GM18870 (cell line): ENCODE results near the gene MAP2K4.

ENCODE experiments used
- ATAC-seq: cut with Tn5 transposase; IDR thresholded peaks from one replicate; pipeline ENCODE4 v1.9.1; 2021; ENCODE audit warnings: moderate library complexity; ENCODE audit not compliant: unreplicated experiment

The MAP2K4 gene

GRCh38 chr17:12037970-12038369 lies 17.3 kb downstream of the MAP2K4 start:
- ATAC-seq, result no peak

DNA sequence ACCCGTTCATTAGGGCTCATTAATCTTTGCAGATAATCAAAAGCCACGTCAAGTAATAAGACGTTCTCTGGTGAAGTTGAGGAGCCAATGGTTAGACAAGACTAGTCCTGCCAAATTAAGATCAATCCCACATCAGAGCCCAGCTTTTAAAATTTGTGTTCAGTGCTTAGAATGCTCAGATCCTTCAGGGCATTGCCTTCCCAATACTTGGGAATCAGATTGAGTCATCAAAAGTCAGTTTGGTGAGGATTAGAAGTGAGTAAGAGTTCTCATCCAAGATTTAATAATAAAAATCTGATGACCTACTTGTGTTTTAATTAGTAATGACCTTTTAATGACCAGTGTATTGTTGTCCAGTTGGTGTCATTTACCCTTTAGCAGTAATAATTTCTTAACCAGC lies 19.8 kb downstream of the MAP2K4 start:
- ATAC-seq, result no peak

DNA sequence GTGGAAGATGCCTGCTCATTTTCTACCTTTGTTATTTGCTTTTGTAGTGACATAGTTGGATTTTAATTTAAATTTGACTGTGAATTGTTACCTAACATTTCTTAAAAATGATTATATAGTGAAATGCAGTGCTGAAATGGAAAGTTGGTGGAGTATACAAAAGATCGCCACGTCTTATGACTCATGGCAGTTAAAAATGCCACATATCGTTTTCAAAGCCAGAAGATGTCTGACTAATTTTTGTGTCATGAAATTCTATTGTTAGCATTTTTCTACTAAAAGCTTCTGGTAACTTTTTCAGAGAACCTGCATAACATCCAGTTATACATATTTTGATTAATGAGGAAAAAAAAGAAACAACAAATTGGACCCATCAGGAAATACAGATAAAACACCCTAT lies 20.6 kb downstream of the MAP2K4 start:
- no peak for ATAC-seq

GRCh38 chr17:12043702-12044101 lies 23.0 kb downstream of the MAP2K4 start:
- no peak for ATAC-seq

- ATAC-seq, result no peak
These were observed 26.1 kb downstream of the MAP2K4 start for GRCh38 chr17:12046786-12047185.

GRCh38 chr17:12047681-12048376 lies 27.2 kb downstream of the MAP2K4 start:
- ATAC-seq, result no peak

DNA sequence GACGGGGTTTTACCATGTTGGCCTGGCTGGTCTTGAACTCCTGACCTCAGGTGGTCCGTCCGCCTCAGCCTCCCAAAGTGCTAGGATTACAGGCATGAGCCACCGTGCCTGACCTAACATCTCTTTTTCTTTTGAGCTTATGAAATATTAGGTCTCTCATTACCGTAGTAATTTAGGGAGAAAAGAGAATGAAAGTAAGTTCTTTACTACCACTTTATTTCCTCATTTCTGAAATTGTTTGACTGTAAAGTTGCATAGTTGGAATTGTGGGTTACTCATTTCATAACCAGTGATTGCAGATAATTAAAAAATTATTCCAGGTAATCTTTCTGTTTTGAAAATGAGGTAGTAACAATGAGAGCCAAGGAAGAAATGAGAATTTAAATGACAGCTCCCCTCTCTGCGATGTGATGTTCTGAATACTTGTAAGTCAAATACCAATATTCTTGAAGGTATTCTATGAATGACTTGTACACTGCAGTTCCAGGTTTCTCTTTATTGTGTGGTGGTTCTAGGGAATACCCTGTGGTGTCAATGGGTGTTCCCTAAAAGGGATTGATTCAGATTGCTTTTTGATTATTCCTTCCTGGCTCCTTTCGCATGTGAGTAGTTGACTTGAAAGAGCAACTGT lies 28.3 kb downstream of the MAP2K4 start:
- no peak for ATAC-seq

- no peak for ATAC-seq
These were observed 30.1 kb downstream of the MAP2K4 start for GRCh38 chr17:12050646-12051225.

GRCh38 chr17:12053552-12053951 lies 32.9 kb downstream of the MAP2K4 start:
- ATAC-seq, result no peak

GRCh38 chr17:12055889-12056288 lies 35.2 kb downstream of the MAP2K4 start:
- ATAC-seq, result no peak

GRCh38 chr17:12057520-12057919 lies 36.8 kb downstream of the MAP2K4 start:
- ATAC-seq, result no peak

DNA sequence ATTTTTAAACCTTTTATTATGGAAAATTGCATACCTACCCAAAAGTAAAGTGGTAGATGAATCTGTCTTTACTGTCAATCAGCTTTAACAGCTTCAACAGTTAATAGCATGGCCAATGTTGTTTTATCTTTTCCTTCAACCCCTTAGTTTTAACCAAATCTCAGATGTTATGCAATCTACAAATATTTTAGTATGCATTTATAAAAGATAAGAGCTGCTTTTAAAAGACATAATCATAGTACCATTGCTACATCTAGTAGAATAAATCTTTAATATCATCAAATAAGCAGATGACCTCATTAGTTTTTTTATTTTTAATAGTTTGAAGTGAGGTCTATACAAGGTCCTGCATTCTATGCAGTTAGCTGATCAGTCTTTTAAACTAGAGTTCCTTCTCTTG lies 37.9 kb downstream of the MAP2K4 start:
- no peak for ATAC-seq

- ATAC-seq, result no peak
These were observed 41.6 kb downstream of the MAP2K4 start for GRCh38 chr17:12062249-12062648.

GRCh38 chr17:12064395-12064794 lies 43.7 kb downstream of the MAP2K4 start:
- no peak for ATAC-seq

DNA sequence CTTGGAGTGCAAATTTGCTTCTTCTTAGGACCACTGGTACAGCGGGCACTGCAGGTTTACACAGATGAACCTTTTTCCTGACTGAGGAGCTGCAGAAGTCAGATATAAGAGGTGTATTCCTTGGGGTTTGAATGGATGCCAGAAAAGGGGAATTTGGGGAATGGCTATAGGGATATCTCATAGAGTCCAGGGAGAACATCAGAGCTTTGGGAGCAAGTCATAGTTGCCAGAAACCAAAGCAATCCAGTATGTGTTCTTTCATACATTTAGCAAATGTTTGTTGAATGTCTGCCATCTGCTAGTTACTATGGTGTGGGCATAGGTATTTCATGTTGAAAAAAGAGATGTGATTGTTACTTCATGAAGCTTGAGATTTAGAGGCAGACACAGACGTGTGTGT lies 46.8 kb downstream of the MAP2K4 start:
- no peak for ATAC-seq

GRCh38 chr17:12068946-12069345 lies 48.3 kb downstream of the MAP2K4 start:
- ATAC-seq, result no peak

DNA sequence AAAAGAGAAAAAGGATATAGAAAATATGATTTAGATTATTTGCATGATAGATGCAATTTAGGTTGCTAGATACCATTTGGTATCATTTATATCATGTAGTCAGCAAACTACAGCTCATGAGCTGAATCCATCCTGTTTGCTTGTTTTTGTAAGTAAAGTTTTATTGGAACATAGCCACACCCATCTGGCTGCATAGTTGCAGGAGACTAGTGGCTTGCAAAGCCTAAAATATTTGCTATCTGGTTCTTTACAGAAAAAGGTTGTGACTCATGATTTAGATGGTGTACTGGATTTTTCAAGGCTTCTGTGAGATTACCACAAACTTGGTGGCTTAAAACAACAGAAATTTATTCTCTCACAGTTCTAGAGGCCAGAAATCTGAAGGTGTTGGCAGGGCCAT lies 49.9 kb downstream of the MAP2K4 start:
- ATAC-seq, result no peak

DNA sequence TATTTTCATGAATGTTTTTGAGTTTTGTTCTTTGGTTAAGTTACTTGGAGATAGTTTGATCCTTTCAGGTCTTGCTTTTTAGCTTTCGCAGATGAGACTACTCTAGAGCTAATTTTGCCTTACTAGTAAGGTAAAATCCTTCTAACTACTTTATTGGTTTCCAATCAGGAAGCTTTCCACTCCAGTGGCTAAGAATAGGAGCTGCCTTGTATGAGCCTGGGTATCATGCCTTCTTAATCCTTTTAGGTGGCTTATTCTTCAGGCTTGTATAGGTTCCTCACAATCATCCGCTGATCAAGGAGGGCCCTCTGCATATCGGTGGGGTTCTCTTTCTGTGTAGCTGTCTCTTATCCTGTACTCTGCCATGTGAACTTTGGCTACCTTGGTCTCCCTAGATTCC lies 53.7 kb downstream of the MAP2K4 start:
- no peak for ATAC-seq

DNA sequence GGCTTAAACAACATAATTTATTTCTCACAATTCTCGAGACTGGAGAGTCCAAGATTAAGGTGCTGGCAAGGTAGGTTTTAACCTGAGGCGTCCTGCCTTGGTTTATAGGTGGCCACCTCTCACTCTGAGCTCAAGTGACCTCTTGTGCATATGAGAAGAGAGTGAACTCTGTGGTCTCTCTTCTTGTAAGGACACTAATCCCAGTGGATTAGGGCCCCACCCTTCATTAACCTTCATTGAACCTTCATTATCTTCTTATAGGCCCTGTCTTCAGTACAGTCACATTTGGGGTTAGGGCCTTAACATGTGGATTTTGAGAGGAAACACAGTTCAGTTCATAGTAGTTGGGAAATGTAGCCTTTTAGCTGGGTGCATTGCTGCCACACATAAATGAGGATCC lies 57.1 kb downstream of the MAP2K4 start:
- ATAC-seq, result no peak

DNA sequence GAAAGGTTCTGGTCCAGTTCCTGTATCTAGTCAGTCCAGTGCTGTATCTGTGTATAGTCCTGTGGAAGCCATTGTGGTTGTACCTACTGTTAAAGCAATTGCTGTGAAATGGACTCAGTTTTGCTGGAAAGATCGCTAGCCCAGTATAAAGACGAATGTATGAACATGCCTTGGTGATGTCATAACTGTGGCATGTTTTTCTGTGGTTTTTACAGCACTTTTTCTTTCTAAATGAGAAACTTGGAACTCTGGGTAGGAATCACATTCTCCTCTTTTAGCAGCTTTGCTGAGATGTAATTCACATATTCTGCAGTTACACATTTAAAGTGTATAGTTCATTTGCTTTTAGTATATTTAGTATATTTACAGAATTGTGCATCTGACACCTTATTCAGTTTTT lies 58.1 kb downstream of the MAP2K4 start:
- ATAC-seq, result no peak

DNA sequence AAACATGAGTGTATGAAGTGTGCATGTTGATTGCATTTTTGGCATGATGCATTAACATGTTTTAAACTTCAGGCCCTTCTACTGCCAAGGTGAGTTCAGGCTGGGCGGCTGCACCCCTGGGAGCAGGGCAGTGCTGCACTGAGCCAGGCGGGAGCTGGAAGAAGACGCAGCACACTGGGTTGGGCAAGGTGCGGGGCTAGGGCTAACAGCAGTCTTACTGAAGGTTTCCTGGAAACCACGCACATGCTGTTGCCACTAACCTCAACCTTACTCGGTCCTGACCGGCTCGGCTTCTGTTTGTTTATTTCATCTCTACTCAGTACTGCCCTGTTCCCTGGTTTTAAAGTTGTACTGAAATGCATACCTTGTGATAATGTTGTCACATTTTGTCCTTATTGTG lies 61.0 kb downstream of the MAP2K4 start:
- ATAC-seq, result no peak

DNA sequence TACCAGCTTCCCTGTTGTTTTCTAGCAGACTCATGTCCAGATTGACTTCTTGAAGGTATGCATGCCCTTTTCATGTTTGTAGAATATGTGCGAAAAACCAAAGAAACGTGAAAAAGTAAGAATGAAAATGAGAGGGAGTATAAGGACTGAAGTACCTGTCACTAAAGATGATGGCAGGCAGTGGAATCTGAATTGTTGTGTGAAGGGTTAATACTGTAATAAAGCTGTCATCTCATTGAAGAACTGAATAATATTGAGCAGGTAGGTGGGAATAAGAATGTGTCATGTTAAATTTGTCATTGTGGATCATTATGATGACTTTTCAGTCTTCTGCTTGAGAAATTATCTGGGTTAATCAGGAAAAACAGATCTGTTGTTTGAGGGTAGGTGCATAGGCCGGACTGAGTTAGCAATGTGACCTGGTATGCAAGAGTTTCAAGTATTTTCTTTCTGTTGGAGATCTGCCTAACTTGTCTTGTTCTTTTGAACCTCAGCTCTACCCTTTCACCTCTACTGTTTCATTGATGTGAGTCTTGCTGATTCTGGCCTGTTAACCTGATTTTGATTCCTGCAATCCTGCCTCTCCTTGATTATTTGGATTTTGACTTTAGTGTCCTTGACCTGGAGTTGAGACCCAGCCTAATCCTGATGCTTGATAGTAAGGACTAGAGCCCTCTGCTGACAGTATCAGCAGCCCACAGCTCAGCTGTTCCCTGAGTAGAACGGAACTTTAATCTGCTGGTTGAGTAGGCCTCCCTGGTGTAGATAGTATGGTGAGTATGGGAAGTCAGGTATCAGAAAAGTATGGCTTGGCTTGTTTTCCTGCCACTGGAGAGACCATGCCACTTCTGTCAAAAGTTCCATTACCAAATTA lies 64.6 kb downstream of the MAP2K4 start:
- no peak for ATAC-seq
